Stimulated activated memory B cell treated with anti-CD40 and anti-IgM and Interleukin-4, amounts not matched to agents 10 μg/mL and 1 μg/mL and 100 μg/mL, for 72 hours (primary cell): ENCODE results near the gene FHOD3.
"Not testable (repeated sequence)": the region's sequence is repeated elsewhere in the genome, so short reads cannot be mapped to it uniquely, and the experiment has no call there.

ENCODE experiments used
- ATAC-seq: fragments of 150-1000 bp; cut with Tn5 transposase; 2 replicates; pipeline ENCODE4 v1.10.0; 2021
- H3K27ac Mint-ChIP-seq: one replicate; pipeline ENCODE4 v1.8.0; 2022; ENCODE audit warnings: mild to moderate bottlenecking, mixed read lengths
- H3K27me3 Mint-ChIP-seq: one replicate; pipeline ENCODE4 v1.8.0; 2022; ENCODE audit warnings: mixed read lengths
- H3K36me3 Mint-ChIP-seq: one replicate; pipeline ENCODE4 v1.8.0; 2022; ENCODE audit warnings: mixed read lengths
- H3K4me1 Mint-ChIP-seq: one replicate; pipeline ENCODE4 v1.8.0; 2022; ENCODE audit warnings: mixed read lengths
- H3K4me3 Mint-ChIP-seq: one replicate; pipeline ENCODE4 v1.8.0; 2022; ENCODE audit warnings: mild to moderate bottlenecking, moderate library complexity, mixed read lengths
- H3K9me3 Mint-ChIP-seq: one replicate; pipeline ENCODE4 v1.8.0; 2022; ENCODE audit warnings: mixed read lengths

The FHOD3 gene

GRCh38 chr18:36459203-36459602, 161.7 kb downstream of the FHOD3 start:
- H3K9me3 Mint-ChIP-seq = no peaks in the 10 kb centered on the region
- no peaks in the 10 kb centered on the region for H3K4me1 Mint-ChIP-seq
- H3K27ac Mint-ChIP-seq = no peak overlapping the region
- peaks cover 2% of the 10 kb centered on the region for H3K27me3 Mint-ChIP-seq
- H3K36me3 Mint-ChIP-seq = no peaks in the 10 kb centered on the region
- H3K4me3 Mint-ChIP-seq = no peak overlapping the region
- peak; percentile 2 for ATAC-seq

GRCh38 chr18:36459786-36460185, 162.3 kb downstream of the FHOD3 start:
- no peak overlapping the region for H3K4me3 Mint-ChIP-seq
- no peaks in the 10 kb centered on the region for H3K4me1 Mint-ChIP-seq
- no peaks in the 10 kb centered on the region for H3K36me3 Mint-ChIP-seq
- peaks cover 8% of the 10 kb centered on the region for H3K27me3 Mint-ChIP-seq
- H3K27ac Mint-ChIP-seq = no peak overlapping the region
- H3K9me3 Mint-ChIP-seq = no peaks in the 10 kb centered on the region
- ATAC-seq = no peak

- Mint-ChIP-seq H3K36me3 (no peaks in the 10 kb centered on the region), H3K27me3 (peaks cover 14% of the 10 kb centered on the region), H3K9me3 (no peaks in the 10 kb centered on the region), H3K27ac (no peak overlapping the region), H3K4me1 (no peaks in the 10 kb centered on the region), H3K4me3 (no peak overlapping the region)
- no peak for ATAC-seq
Observed at GRCh38 chr18:36460324-36460850, 162.9 kb downstream of the FHOD3 start.

DNA sequence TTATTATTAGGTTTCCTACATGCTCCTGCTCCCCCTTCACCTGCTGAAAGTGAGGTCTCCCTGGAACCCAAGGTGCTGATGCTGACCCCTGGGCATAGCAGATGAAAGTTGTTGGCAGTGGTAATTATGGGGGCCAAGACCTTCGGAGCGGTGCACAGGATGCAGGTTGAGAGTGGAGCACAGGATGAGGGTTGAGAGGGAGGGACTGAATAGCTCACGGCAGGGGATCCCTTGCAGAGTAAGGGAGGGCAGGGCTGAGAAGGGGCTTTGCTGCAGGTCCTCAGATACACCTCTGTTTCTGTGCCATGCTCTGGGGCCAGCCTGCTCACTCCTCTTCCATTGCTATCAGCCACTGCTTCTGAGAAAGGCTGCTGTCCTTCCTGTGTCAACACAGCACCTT, 163.3 kb downstream of the FHOD3 start:
- H3K36me3 Mint-ChIP-seq = no peaks in the 10 kb centered on the region
- ATAC-seq = peak; percentile 21
- no peaks in the 10 kb centered on the region for H3K4me1 Mint-ChIP-seq
- peaks cover 18% of the 10 kb centered on the region for H3K27me3 Mint-ChIP-seq
- H3K9me3 Mint-ChIP-seq = no peaks in the 10 kb centered on the region
- no peak overlapping the region for H3K27ac Mint-ChIP-seq
- no peak overlapping the region for H3K4me3 Mint-ChIP-seq

DNA sequence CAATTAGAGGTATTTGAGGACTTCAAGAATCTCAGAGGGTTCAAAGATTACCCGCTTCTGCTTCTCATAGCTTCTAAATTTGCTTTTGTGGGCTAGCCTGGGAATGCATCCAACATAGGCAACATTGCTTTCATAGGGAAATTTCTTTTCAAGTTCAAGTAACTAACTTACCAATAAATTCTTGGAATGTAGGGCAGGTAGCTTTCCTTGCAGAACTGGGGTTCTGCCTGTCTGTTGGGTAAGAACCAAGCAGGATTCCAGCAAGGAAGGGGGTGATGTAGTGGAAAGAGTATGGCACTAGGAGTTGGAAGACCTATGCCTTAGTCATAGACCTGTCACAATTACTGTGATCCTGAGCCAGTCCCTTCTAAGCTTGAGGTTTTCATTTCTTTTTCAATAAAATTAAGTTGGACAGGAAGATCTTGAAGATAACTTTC, 164.1 kb downstream of the FHOD3 start:
- Mint-ChIP-seq H3K9me3 (no peaks in the 10 kb centered on the region), H3K4me3 (no peak overlapping the region), H3K27ac (no peak overlapping the region), H3K36me3 (no peaks in the 10 kb centered on the region), H3K27me3 (peaks cover 26% of the 10 kb centered on the region), H3K4me1 (no peaks in the 10 kb centered on the region)
- ATAC-seq = no peak

GRCh38 chr18:36463516-36463915, 166.0 kb downstream of the FHOD3 start:
- H3K36me3 Mint-ChIP-seq, H3K27ac Mint-ChIP-seq, H3K9me3 Mint-ChIP-seq, H3K4me3 Mint-ChIP-seq, H3K4me1 Mint-ChIP-seq, ATAC-seq: not testable (repeated sequence)
- peaks cover 40% of the 10 kb centered on the region for H3K27me3 Mint-ChIP-seq

DNA sequence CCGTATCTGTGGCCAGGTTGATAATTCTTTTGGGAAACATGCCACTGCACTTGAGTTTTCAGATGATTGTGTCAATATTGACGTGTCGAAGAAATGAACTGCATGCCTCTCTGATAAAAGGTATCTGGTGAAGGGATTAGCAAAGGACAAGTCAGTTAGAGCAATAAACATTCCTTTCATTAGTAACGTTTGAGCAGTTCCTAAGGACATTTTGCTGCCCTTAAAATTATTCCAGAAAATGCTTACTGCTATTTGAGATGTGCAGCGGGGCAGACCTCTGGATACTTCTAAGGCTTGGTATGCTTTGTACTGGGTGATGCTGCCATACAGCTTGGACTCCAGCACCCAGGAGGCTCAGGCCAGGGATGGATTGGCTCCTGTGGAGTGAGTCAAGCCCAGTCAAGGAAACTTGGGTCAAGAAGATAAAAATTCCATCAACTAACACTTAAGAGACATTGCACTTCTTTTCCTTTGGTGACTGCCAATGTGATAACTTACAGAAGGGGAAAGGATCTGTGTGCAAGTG, 166.7 kb downstream of the FHOD3 start:
- ATAC-seq = no peak
- Mint-ChIP-seq H3K4me1 (no peaks in the 10 kb centered on the region), H3K27ac (no peak overlapping the region), H3K9me3 (no peaks in the 10 kb centered on the region), H3K27me3 (peaks cover 45% of the 10 kb centered on the region), H3K4me3 (no peak overlapping the region), H3K36me3 (no peaks in the 10 kb centered on the region)

GRCh38 chr18:36465276-36465675, 167.8 kb downstream of the FHOD3 start:
- no peak for ATAC-seq
- H3K4me3 Mint-ChIP-seq = no peak overlapping the region
- no peaks in the 10 kb centered on the region for H3K36me3 Mint-ChIP-seq
- H3K4me1 Mint-ChIP-seq = no peaks in the 10 kb centered on the region
- no peak overlapping the region for H3K27ac Mint-ChIP-seq
- peaks cover 45% of the 10 kb centered on the region for H3K27me3 Mint-ChIP-seq
- H3K9me3 Mint-ChIP-seq = no peaks in the 10 kb centered on the region

DNA sequence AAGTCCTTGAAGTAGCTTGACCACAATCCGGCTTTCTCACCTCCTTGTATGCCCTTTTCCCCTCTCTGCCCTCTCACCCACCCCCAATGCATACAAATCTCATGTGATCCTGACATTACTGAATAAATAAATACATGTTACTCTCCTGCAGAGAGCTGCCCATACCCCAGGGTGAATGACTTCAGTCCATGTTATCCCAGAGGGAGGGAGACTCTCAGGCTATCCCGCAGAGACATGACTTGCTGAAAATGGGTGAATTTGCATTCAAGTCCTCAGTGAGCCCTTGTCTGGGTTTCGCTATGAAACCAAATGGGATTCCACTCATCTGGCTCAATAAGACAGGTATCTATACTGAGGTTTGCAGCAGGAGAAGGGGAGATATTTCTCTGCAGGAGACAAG, 168.5 kb downstream of the FHOD3 start:
- Mint-ChIP-seq H3K27me3 (peaks cover 45% of the 10 kb centered on the region), H3K36me3 (no peaks in the 10 kb centered on the region), H3K9me3 (no peaks in the 10 kb centered on the region), H3K27ac (no peak overlapping the region), H3K4me1 (no peaks in the 10 kb centered on the region), H3K4me3 (no peak overlapping the region)
- ATAC-seq = no peak

DNA sequence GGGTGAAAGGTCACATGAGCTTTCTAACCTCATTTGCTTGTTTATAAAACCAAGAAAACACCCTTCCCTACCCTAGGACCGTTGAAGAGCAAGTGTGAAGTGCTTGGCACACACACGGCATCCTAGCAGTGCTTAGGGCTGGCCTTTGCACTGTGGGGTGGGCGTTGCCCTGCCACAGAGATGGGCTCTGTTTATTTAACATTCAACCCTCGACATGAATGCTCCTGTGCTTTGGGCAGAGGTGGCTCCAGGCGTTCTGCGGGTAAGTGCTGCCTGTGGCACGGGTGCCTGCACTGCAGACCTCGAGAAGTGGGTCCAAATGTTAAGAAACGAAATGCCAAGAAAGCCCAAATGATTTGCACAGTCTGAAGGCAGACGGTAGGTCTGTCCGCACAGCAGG, 170.1 kb downstream of the FHOD3 start:
- H3K36me3 Mint-ChIP-seq = no peaks in the 10 kb centered on the region
- H3K27me3 Mint-ChIP-seq = peaks cover 45% of the 10 kb centered on the region
- no peaks in the 10 kb centered on the region for H3K9me3 Mint-ChIP-seq
- no peaks in the 10 kb centered on the region for H3K4me1 Mint-ChIP-seq
- H3K27ac Mint-ChIP-seq = no peak overlapping the region
- H3K4me3 Mint-ChIP-seq = no peak overlapping the region
- no peak for ATAC-seq

- H3K27me3 Mint-ChIP-seq = peaks cover 45% of the 10 kb centered on the region
- no peak overlapping the region for H3K4me3 Mint-ChIP-seq
- no peak overlapping the region for H3K27ac Mint-ChIP-seq
- ATAC-seq = no peak
- no peaks in the 10 kb centered on the region for H3K9me3 Mint-ChIP-seq
- no peaks in the 10 kb centered on the region for H3K4me1 Mint-ChIP-seq
- no peaks in the 10 kb centered on the region for H3K36me3 Mint-ChIP-seq
Observed at GRCh38 chr18:36468161-36468560, 170.6 kb downstream of the FHOD3 start.

GRCh38 chr18:36469461-36469860, 171.9 kb downstream of the FHOD3 start:
- Mint-ChIP-seq H3K36me3 (no peaks in the 10 kb centered on the region), H3K4me3 (no peak overlapping the region), H3K27ac (no peak overlapping the region), H3K4me1 (no peaks in the 10 kb centered on the region), H3K9me3 (no peaks in the 10 kb centered on the region), H3K27me3 (peaks cover 41% of the 10 kb centered on the region)
- no peak for ATAC-seq

GRCh38 chr18:36470896-36471295, 173.4 kb downstream of the FHOD3 start:
- no peak for ATAC-seq

DNA sequence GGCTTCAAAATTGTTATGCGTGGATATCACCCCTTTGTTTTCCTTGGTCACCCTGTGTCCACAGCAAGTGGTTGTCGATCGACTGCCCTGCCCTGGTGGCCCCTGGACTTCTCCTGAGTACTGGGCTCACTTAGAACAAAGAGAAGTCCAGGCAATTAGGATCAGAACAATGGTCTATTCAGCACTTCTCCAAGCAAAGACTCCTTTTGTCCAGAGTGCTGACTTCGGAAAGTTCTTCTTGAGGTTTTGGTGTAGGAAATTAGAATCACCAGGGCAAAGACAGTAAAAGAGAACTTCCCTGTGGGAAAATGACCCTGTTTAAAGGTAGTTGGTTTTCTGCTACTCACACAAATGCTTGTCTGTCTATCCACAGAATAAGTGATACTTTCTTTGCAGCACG, 173.9 kb downstream of the FHOD3 start:
- no peak overlapping the region for H3K4me3 Mint-ChIP-seq
- H3K27me3 Mint-ChIP-seq = peaks cover 22% of the 10 kb centered on the region
- H3K4me1 Mint-ChIP-seq = no peaks in the 10 kb centered on the region
- H3K9me3 Mint-ChIP-seq = no peaks in the 10 kb centered on the region
- no peaks in the 10 kb centered on the region for H3K36me3 Mint-ChIP-seq
- ATAC-seq = no peak
- no peak overlapping the region for H3K27ac Mint-ChIP-seq

More at GRCh38 chr18:36470896-36471295, 173.4 kb downstream of the FHOD3 start:
- Mint-ChIP-seq H3K9me3 (no peaks in the 10 kb centered on the region), H3K27me3 (peaks cover 27% of the 10 kb centered on the region), H3K4me3 (no peak overlapping the region), H3K36me3 (no peaks in the 10 kb centered on the region), H3K4me1 (no peaks in the 10 kb centered on the region), H3K27ac (no peak overlapping the region)

GRCh38 chr18:36476433-36476832, 178.9 kb downstream of the FHOD3 start:
- Mint-ChIP-seq H3K4me3 (no peak overlapping the region), H3K4me1 (no peaks in the 10 kb centered on the region), H3K36me3 (no peaks in the 10 kb centered on the region), H3K9me3 (no peaks in the 10 kb centered on the region), H3K27ac (no peak overlapping the region), H3K27me3 (no peaks in the 10 kb centered on the region)
- ATAC-seq = no peak

- Mint-ChIP-seq H3K36me3 (no peaks in the 10 kb centered on the region), H3K9me3 (no peaks in the 10 kb centered on the region), H3K27me3 (no peaks in the 10 kb centered on the region), H3K27ac (no peak overlapping the region), H3K4me1 (no peaks in the 10 kb centered on the region), H3K4me3 (no peak overlapping the region)
- no peak for ATAC-seq
Observed at GRCh38 chr18:36477776-36478175, 180.3 kb downstream of the FHOD3 start.
